OCI-LY1 (cell line): ENCODE results near the gene SS18L1.

Experiments used
- H2AFZ ChIP-seq: fragments of 200-600 bp; sonication (generic), shearing (Covaris generic); 2 replicates; pipeline ENCODE4 v1.6.0; 2014; ENCODE audit warnings: antibody characterized with exemption, mild to moderate bottlenecking, low read length
- H3F3A ChIP-seq: fragments of 200-600 bp; sonication (generic), shearing (Covaris generic); 2 replicates; pipeline ENCODE4 v1.6.0; 2014; ENCODE audit warnings: mild to moderate bottlenecking, antibody characterized with exemption, low read length, moderate library complexity; ENCODE audit not compliant: insufficient read depth
- H3K27ac ChIP-seq: fragments of 200-600 bp; sonication (generic); 2 replicates; pipeline ENCODE4 v1.5.1; 2014; ENCODE audit warnings: low read length, mixed run types, mild to moderate bottlenecking, low read depth; ENCODE audit not compliant: poor library complexity, severe bottlenecking
- H3K27me3 ChIP-seq: fragments of 200-600 bp; sonication (generic); 2 replicates; pipeline ENCODE4 v1.6.0; 2014; ENCODE audit warnings: antibody characterized with exemption, mild to moderate bottlenecking, low read length, moderate library complexity; ENCODE audit not compliant: insufficient read depth
- H3K36me3 ChIP-seq: fragments of 200-600 bp; sonication (generic); 2 replicates; pipeline ENCODE4 v1.6.1; 2014; ENCODE audit warnings: mild to moderate bottlenecking, antibody characterized with exemption, low read length, moderate library complexity, mixed read lengths; ENCODE audit not compliant: insufficient read depth
- H3K4me1 ChIP-seq: fragments of 200-600 bp; sonication (generic); 2 replicates; pipeline ENCODE4 v1.5.1; 2014; ENCODE audit warnings: mild to moderate bottlenecking, low read length, moderate library complexity; ENCODE audit not compliant: insufficient read depth, severe bottlenecking
- H3K4me2 ChIP-seq: fragments of 200-600 bp; sonication (generic), shearing (Covaris generic); 2 replicates; pipeline ENCODE4 v1.6.1; 2014; ENCODE audit warnings: low read length
- H3K4me3 ChIP-seq: fragments of 200-600 bp; sonication (generic); 2 replicates; pipeline ENCODE4 v1.5.1; 2014; ENCODE audit warnings: low read length, low read depth, mild to moderate bottlenecking, mixed read lengths; ENCODE audit not compliant: poor library complexity, severe bottlenecking
- H3K79me2 ChIP-seq: fragments of 200-600 bp; shearing (Covaris generic); 2 replicates; pipeline ENCODE4 v1.6.1; 2016; ENCODE audit warnings: mixed run types, low read length, mixed read lengths; ENCODE audit not compliant: insufficient read depth
- H3K9ac ChIP-seq: fragments of 200-600 bp; sonication (generic), shearing (Covaris generic); 2 replicates; pipeline ENCODE4 v1.6.1; 2014; ENCODE audit warnings: mild to moderate bottlenecking, low read length, mixed read lengths
- H3K9me2 ChIP-seq: fragments of 200-600 bp; sonication (generic), shearing (Covaris generic); 2 replicates; pipeline ENCODE4 v1.6.1; 2014; ENCODE audit warnings: low read depth, mild to moderate bottlenecking, low read length, mixed read lengths
- H3K9me3 ChIP-seq: fragments of 200-600 bp; shearing (Covaris generic); 2 replicates; pipeline ENCODE4 v1.6.1; 2014; ENCODE audit warnings: low read length, mixed read lengths
- H4K20me1 ChIP-seq: fragments of 200-600 bp; sonication (generic), shearing (Covaris generic); 2 replicates; pipeline ENCODE4 v1.6.0; 2016; ENCODE audit warnings: mild to moderate bottlenecking, low read length; ENCODE audit not compliant: insufficient read depth
- CTCF ChIP-seq: fragments of 200-600 bp; sonication (generic), shearing (Covaris generic); IDR thresholded peaks from 2 replicates; pipeline ENCODE4 v1.5.1; 2017; ENCODE audit warnings: mild to moderate bottlenecking, antibody characterized with exemption, low read length, moderate library complexity, mixed read lengths
- EZH2 ChIP-seq: fragments of 200-600 bp; sonication (generic), shearing (Covaris generic); IDR thresholded peaks from 2 replicates; pipeline ENCODE4 v1.8.0; 2017; ENCODE audit warnings: borderline replicate concordance, mixed run types, mild to moderate bottlenecking, antibody characterized with exemption, low read length, moderate library complexity, mixed read lengths

Gene SS18L1

GRCh38 chr20:62226707-62227590, 83.4 kb downstream of the SS18L1 start:
- Histone ChIP-seq H3K4me2 (no peak overlapping the region), H3K4me1 (no peaks in the 10 kb centered on the region), H3K36me3 (no peaks in the 10 kb centered on the region), H3K9ac (no peak overlapping the region), H3K9me3 (no peaks in the 10 kb centered on the region), H3K9me2 (no peaks in the 10 kb centered on the region), H3K4me3 (no peak overlapping the region), H4K20me1 (no peaks in the 10 kb centered on the region), H3F3A (no peaks in the 10 kb centered on the region), H3K79me2 (no peaks in the 10 kb centered on the region), H3K27me3 (no peaks in the 10 kb centered on the region; the same call in 1 of the 2 replicates), H3K27ac (no peak overlapping the region), H2AFZ (no peak overlapping the region)
- TF ChIP-seq EZH2 (no peak), CTCF (no peak)

- Histone ChIP-seq H3K27ac (no peak overlapping the region), H3K4me2 (no peak overlapping the region), H4K20me1 (no peaks in the 10 kb centered on the region), H3K4me1 (no peaks in the 10 kb centered on the region), H3K9me2 (no peaks in the 10 kb centered on the region), H3K27me3 (no peaks in the 10 kb centered on the region), H2AFZ (no peak overlapping the region), H3K4me3 (no peak overlapping the region), H3K9me3 (no peaks in the 10 kb centered on the region), H3K9ac (no peak overlapping the region), H3K79me2 (no peaks in the 10 kb centered on the region), H3F3A (no peaks in the 10 kb centered on the region), H3K36me3 (no peaks in the 10 kb centered on the region)
- TF ChIP-seq EZH2 (no peak), CTCF (no peak)
Measured at GRCh38 chr20:62227591-62227976, 84.0 kb downstream of the SS18L1 start.

- Histone ChIP-seq H3K79me2 (no peaks in the 10 kb centered on the region), H3K4me1 (no peaks in the 10 kb centered on the region), H4K20me1 (no peaks in the 10 kb centered on the region), H3K9ac (no peak overlapping the region), H2AFZ (no peak overlapping the region), H3K9me3 (no peaks in the 10 kb centered on the region), H3K4me2 (no peak overlapping the region; the same call in 1 of the 2 replicates), H3K27me3 (no peaks in the 10 kb centered on the region), H3K36me3 (no peaks in the 10 kb centered on the region), H3F3A (no peaks in the 10 kb centered on the region), H3K9me2 (no peaks in the 10 kb centered on the region), H3K27ac (no peak overlapping the region), H3K4me3 (no peak overlapping the region)
- TF ChIP-seq CTCF (no peak), EZH2 (no peak)
Measured at GRCh38 chr20:62227977-62228958, 84.7 kb downstream of the SS18L1 start.
